ENCODE results near the gene MACROD1.

Gene MACROD1

GRCh38 chr11:64090806-64091516 is 75.0 kb downstream of the MACROD1 start:
- H3K27ac ChIP-seq: no peak overlapping the region
- H3K4me2 ChIP-seq (ENCODE audit: low read length): no peak overlapping the region
- no peaks in the 10 kb centered on the region for H3K9me3 ChIP-seq (ENCODE audit: control insufficient read depth, low read length)
- no peaks in the 10 kb centered on the region for H3K36me3 ChIP-seq (ENCODE audit: control insufficient read depth, insufficient read depth, low read length)
- no peaks in the 10 kb centered on the region for H3K4me1 ChIP-seq
- no peak overlapping the region for H3K9ac ChIP-seq
- H3K27me3 ChIP-seq (ENCODE audit: control insufficient read depth, insufficient read depth, low read length): no peaks in the 10 kb centered on the region
- H3K79me2 ChIP-seq: no peaks in the 10 kb centered on the region
- no peak overlapping the region for H2AFZ ChIP-seq
- TF ChIP-seq, protein P1, sequence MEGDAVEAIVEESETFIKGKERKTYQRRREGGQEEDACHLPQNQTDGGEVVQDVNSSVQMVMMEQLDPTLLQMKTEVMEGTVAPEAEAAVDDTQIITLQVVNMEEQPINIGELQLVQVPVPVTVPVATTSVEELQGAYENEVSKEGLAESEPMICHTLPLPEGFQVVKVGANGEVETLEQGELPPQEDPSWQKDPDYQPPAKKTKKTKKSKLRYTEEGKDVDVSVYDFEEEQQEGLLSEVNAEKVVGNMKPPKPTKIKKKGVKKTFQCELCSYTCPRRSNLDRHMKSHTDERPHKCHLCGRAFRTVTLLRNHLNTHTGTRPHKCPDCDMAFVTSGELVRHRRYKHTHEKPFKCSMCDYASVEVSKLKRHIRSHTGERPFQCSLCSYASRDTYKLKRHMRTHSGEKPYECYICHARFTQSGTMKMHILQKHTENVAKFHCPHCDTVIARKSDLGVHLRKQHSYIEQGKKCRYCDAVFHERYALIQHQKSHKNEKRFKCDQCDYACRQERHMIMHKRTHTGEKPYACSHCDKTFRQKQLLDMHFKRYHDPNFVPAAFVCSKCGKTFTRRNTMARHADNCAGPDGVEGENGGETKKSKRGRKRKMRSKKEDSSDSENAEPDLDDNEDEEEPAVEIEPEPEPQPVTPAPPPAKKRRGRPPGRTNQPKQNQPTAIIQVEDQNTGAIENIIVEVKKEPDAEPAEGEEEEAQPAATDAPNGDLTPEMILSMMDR (IDR thresholded peaks at IDR 0.05): no peak
- no peak overlapping the region for H3K4me3 ChIP-seq (ENCODE audit: low read depth, low read length)

- Histone ChIP-seq H3K4me3 (ENCODE audit: low read depth, low read length) (no peak overlapping the region), H3K36me3 (ENCODE audit: control insufficient read depth, insufficient read depth, low read length) (no peaks in the 10 kb centered on the region), H3K27ac (no peak overlapping the region), H3K9ac (no peak overlapping the region), H3K27me3 (ENCODE audit: control insufficient read depth, insufficient read depth, low read length) (no peaks in the 10 kb centered on the region), H3K4me2 (ENCODE audit: low read length) (no peak overlapping the region), H2AFZ (no peak overlapping the region), H3K4me1 (no peaks in the 10 kb centered on the region), H3K9me3 (ENCODE audit: control insufficient read depth, low read length) (no peaks in the 10 kb centered on the region), H3K79me2 (no peaks in the 10 kb centered on the region)
- TF ChIP-seq, protein P1 (IDR thresholded peaks at IDR 0.05): no peak
These were observed 75.8 kb downstream of the MACROD1 start for GRCh38 chr11:64089915-64090805.

- no peaks in the 10 kb centered on the region for H3K9me3 ChIP-seq (ENCODE audit: control insufficient read depth, low read length)
- no peak overlapping the region for H3K9ac ChIP-seq
- no peaks in the 10 kb centered on the region for H3K36me3 ChIP-seq (ENCODE audit: control insufficient read depth, insufficient read depth, low read length)
- no peaks in the 10 kb centered on the region for H3K27me3 ChIP-seq (ENCODE audit: control insufficient read depth, insufficient read depth, low read length)
- H3K79me2 ChIP-seq: no peaks in the 10 kb centered on the region
- no peak overlapping the region for H3K4me3 ChIP-seq (ENCODE audit: low read depth, low read length)
- H2AFZ ChIP-seq: no peak overlapping the region
- TF ChIP-seq, protein P1 (IDR thresholded peaks at IDR 0.05): no peak
- no peak overlapping the region for H3K27ac ChIP-seq
- H3K4me2 ChIP-seq (ENCODE audit: low read length): no peak overlapping the region
- H3K4me1 ChIP-seq: no peaks in the 10 kb centered on the region
These were observed 76.4 kb downstream of the MACROD1 start for GRCh38 chr11:64089493-64089892.

- H3K36me3 ChIP-seq (ENCODE audit: control insufficient read depth, insufficient read depth, low read length): no peaks in the 10 kb centered on the region
- H3K4me3 ChIP-seq (ENCODE audit: low read depth, low read length): no peak overlapping the region
- no peaks in the 10 kb centered on the region for H3K9me3 ChIP-seq (ENCODE audit: control insufficient read depth, low read length)
- H2AFZ ChIP-seq: no peak overlapping the region
- H3K4me1 ChIP-seq: no peaks in the 10 kb centered on the region
- H3K9ac ChIP-seq: no peak overlapping the region
- no peak overlapping the region for H3K27ac ChIP-seq
- H3K79me2 ChIP-seq: no peaks in the 10 kb centered on the region
- no peaks in the 10 kb centered on the region for H3K27me3 ChIP-seq (ENCODE audit: control insufficient read depth, insufficient read depth, low read length)
- no peak overlapping the region for H3K4me2 ChIP-seq (ENCODE audit: low read length)
- TF ChIP-seq, protein P1 (IDR thresholded peaks at IDR 0.05): no peak
These were observed 76.9 kb downstream of the MACROD1 start for GRCh38 chr11:64089027-64089360.
